GM19324 (cell line): ENCODE data around the gene SLAMF9.
A peak's percentile ranks its signal among the peaks of the same experiment; 100 is the strongest.

Experiments used
- ATAC-seq: cut with Tn5 transposase; IDR thresholded peaks from one replicate; pipeline ENCODE4 v1.9.1; 2021; ENCODE audit warnings: mild to moderate bottlenecking, moderate library complexity; ENCODE audit not compliant: unreplicated experiment, low FRiP score

SLAMF9 gene

DNA sequence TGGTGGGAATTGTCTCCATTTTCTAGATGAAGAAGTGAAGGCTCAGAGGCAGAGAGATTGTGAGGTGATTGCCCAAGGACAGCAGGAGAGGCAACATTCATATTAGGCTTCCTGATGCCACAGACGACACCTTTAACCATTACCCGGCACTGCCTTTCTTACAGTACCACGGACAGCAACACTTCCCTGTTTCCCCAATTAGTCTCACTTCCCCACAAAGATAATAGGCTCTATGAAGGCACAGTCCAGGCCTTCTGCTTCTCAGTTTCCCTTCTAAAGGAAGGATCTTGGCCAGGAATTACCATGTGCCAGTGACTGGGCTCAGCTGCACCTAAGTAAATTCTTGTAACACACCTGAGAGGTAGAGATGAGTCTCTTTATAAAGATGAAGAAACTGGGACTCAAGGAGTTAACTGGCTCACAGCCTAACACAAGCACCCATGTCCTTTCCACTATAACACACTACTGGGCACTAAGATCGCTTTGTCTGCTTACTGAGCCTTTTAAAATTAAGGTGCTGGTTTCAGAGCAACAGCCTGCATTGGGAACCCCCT, 18.2 kb downstream of the SLAMF9 start:
- ATAC-seq = no peak

DNA sequence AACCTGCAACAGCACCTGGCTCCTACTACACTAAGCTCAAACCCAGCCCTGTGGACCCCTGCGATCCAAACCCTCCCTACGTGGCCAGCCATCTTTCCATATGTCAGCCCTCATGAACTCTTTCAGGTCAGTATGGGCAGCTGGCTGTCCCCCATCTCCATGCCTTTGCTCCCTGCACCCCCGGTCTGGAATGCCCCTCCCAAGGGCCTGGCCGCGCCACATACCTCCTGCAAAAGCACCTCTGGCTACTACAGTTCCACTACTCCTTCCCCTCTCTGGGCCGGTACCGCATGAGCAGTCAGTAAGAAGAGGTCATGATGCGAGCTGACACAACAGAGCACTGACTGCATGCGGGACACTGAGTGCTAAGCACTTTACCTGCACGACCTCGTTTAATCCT, 18.7 kb downstream of the SLAMF9 start:
- ATAC-seq = no peak

DNA sequence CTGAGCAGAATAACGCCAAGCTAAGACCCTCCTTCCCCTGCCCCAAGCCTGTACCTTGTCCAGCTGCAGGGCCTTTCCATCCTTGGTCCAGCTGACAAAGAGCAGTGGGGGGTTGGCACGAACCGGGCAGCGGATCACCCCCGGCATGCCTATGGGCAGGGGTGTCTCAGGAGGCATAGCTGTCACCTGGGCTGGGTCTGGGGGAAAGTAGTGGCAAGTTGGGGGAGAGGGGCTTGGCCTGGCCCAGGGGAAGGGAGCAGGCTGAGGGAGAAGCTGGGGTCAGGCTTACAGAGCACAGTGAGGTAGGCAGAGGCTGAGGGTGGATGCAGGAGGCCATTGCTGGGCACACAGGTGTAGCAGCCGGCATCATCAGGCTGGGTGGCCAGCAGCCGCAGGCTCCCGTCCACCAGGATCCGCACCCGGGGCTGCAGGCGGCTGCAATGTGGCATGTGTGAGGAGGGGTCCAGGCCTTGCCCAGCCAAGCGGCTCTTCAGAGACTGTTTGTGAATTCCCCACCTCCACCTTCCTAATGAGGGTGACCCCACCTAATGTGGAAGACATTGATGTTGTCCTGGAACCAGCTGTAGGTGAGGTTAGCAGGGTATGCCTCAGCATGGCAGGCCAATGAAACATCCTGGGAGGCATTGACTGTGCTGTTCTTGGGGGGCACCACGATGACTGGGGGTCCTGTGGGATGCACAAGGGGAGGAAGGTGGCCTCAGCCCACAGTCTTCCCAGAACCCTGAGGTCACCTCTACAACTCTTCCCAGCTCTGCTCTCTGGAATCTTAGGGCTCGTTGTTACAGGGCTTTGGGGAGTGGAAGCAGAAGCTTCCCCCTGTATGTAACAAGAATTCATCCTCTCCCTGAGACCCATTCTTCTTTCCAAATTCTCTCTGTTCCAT, 19.6 kb downstream of the SLAMF9 start:
- ATAC-seq = no peak

DNA sequence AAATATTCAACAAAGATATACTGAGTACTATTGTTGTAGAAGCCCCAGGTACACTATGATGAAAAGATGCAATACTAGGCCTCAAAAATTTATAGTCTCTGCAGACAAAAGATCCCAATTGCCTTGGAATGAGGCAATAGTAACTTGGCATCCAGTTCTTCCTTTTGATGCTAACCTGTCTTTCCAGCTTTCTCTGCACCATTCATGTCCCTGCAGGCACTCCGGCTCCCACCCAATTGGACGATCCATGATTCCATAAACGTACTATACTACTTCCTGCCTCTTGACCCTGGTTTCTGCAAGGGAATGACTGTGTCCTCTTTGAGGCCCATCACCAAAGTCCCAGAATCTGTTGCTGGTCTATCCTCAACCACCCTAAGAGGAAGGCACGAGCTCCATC, 20.7 kb downstream of the SLAMF9 start:
- ATAC-seq = no peak

DNA sequence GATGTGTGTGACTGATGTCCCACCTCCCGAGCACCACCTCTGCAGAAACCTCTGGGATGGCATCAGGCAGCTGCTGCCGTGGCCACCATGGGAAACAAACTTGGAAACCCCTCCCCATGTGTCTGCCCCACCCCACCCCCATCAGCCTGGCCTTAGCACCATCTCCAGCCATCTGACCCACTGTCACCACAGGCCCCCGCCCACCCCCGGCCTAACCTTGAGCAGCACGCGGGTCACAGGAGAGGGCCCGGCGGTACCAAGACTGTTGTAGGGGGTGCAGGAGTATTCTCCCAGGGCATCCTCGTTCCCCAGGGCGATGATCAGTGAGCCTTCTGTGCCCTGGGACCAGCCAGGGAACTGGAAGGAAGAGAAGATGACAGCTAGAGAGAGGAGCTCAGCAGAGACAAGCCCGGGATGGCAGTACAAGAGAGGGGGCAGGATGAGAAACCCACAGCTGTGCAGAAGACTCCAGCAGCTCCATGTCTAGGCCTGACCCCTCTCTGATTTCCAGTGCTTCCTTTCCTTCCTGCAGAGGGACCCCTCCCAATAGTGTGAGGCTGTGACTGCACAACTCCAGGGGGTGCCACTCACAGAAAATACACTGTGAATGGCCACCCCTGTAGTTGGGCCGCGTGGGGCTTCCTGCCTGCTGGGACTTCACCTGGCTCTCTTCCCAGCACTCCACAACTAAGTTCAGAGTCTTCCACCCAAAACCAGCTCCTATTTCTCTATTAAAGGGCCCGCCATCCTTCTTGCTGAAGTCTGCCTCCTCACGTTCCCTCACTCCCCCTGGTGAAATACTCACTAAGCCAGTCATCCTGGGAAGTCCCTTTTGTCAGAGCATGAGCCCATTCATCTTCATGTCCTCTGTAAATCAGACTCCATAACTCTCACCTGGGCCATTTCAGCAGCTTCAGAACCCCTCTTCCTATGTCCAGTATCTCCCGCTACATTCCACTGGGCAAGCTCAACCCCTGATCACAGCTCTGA, 21.4 kb downstream of the SLAMF9 start:
- no peak for ATAC-seq

DNA sequence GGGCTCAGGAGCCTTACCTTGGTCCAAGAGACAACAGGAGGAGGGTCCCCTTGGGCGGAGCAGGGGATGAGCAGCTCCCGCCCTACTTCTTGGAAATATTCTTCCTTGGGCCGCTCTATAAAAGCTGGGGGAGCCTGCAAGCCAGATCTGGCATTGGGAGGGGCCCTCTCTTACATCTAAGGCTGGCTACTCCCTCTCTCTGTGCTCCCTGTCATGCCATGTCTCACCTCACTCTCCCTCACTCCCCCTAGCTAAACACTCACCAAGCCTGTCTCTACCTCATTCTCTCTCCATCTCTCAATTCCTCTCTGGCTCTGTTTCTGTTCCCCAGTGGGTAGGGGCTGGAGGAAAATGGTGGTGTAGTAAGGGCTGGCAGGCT, 22.3 kb downstream of the SLAMF9 start:
- ATAC-seq = no peak

DNA sequence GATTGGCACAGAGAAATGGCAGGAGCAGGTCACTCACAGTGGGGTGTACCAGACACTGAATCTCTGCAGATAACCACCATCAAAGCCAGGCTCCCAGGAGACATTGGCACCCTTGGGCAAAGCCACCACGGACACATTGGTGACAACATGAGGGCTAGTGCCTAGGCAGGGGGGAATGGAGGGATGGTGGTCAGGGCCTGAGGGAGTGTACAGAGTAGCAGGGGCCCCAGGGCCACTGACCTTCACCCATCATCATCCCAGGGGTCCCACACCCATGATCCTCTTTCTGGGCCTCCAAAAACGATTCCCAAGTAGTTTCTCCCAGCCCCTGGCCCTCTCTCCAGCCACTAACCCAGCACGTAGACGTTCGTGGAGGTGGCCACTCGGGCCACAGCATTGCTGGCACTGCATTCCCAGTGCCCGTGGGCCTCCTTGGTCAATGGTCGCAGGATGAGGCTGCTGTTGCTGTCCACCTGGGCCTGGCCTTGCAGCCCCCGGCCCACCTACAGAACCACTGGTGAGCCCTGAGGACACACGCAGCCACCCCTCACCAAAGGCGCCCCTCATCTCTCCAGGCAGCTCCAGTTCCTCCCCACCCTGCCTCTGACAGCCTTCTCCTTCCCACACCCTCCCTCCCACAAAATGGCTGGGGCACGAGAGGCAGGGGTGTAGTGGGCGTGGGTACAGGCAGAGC, 22.8 kb downstream of the SLAMF9 start:
- ATAC-seq = no peak

DNA sequence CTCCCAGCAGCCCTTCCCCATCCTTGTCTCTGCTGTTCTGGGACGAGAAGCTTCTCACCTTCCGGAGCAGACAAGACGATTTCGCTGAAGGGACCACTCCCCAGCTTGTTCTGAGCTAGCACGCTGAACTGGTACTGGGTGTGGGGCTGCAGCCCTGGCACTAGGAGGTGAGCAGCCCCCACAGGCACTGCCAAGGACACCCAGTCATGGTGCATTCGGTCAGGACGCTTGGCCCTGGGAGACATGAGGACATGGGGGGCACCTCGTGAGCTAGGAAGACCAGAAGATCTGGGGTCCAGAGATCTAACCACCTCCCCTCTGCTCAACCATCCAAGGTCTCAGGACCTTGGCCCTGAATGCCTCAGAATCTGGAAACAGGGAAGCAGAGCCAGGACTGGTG, 23.4 kb downstream of the SLAMF9 start:
- no peak for ATAC-seq

DNA sequence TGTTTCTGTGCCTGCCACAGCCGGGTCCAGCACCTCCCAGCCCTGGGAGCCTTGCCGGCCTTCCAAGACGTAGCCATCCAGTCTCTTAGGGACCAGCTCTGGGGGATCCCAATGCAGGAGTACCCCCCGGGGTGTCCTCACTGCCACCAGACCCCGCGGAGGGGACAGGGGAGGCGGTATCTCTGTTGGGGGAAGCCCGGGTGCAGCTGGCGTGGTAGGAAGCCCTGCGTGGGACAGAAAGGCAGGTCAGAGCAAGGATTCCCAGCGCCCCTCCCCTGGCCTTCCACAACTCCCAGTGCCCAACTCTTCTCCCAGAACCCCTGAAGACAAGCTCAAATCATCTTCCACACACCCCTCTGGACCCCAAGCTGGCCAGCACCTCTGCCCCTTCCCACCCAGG, 23.8 kb downstream of the SLAMF9 start:
- ATAC-seq = no peak

DNA sequence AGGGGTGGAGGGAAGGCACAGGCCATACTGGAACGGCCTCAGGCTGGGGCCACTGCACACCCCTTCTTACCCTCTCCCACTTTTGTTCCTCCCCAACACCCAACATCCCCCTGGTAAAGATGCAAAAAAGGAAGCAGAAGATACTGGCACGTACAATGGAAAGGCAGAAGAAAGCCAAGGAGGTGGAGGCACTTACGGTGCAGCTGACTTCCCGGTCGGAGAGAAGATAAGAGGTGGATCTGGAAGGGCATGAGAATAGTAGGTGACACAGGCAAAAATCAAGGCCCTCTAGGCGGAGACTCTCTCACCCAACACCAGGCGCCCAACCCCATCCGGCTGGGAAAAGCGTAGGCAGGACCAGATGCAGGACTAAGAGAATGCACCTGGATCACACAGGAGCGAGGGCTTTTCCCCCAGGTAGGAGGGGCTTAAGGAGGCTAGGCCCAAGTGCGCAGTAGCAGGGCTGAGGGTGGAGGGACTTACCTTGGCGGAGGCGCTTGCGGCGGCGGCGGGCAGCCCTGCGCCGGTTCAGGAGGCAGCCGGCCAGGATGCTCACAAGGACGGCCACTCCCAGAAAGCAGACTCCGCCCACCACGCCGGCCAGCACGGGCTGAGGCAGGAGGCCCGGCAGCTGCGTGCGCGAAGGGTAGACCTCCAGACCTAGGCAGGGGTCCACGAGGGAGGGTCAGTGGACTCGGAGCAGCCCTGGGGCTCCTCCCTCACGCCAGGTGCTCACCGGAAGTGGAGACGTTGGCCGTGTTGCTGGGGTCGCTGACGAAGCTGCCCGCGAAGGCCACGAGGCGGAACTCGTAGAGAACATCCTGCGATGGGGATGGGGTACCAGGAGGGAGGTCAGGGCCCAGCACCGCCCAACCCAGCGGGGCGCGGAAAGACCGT, 24.6 kb downstream of the SLAMF9 start:
- no peak for ATAC-seq

DNA sequence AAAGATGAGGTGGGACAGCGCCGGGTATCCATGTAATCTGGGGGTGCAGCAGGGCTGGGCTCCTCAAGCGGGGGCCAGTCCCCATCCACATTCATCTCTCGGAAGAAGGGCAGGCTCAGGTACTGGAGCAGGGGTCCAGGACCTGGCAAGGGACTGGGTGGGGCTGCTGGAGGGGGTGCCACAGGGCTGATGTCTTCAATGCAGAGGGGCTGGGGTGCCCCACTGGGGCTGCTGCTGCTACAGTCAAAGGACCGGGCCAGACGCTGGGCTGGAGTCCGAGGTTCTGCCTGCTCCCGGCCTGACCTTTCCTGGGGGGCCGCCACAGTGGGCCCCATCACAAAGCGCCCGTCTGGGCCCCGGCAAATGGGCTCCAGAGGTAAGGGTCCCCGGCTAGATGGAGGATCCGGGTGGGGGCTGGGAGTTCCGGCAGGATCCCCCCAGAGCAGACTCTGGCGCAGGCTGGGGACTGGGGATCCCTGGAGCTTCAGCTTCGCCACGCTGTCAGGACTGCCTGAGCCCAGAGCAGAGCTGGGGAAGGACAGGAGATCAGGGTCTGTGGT, 25.5 kb downstream of the SLAMF9 start:
- no peak for ATAC-seq

DNA sequence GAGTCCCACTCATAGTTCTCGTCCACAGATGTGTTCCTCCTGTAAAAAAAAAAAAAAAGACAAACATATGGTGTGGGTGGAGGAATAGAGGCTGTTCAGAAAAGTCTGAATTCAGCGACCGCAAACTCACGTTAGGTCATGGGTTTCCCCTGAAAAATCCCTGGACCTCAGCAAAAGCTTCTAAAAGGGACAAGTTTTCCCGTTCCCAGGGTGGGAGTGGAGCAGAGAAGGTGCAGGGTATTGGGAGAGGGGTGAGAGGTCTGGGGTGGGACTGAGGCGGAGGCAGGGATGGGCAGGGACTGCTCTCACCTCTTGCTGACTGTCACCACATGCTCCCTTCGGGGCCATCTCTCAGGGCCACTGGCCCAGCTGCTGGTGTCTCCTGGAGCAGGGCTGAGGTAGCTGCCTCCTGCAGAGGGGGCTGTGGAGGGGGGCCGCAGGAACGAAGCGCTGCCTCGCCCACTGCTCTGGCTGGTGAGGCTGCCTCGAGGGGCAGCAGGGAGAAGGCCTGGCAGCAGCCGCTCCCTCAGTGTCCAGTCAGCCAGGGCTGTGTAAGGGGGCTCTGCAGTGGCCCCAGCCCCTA, 26.1 kb downstream of the SLAMF9 start:
- no peak for ATAC-seq

DNA sequence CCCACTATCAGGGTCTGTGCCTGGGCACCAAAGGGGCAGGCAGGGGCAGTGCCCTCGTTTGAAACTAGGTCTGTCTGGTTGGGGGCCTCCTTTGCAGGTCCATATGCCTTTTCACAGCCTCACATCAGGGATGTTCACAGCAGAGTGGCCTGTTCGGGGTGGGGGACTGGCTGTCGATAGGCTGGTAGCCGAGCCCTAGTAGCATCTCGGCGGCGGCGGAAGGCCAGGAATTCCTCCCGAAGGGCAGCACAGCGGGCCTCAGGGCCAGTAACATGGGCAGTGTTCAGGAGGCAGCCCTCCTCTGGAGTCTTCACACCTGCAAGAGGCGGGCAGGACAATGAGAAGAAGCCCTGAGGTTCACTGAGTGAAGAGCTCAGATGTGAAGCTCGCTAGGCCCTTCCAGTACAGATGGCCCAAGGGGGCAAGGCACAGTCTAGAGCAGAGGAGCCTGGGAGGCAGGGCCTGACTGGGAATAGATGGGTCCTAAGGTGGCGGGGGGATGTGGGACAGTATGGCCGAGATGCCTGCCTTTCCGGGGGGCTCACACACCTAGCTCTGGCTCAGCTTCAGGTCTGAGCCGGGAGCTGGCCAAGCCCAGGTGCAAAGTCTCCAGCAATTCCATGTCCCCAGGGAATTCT, 26.7 kb downstream of the SLAMF9 start:
- ATAC-seq = no peak

DNA sequence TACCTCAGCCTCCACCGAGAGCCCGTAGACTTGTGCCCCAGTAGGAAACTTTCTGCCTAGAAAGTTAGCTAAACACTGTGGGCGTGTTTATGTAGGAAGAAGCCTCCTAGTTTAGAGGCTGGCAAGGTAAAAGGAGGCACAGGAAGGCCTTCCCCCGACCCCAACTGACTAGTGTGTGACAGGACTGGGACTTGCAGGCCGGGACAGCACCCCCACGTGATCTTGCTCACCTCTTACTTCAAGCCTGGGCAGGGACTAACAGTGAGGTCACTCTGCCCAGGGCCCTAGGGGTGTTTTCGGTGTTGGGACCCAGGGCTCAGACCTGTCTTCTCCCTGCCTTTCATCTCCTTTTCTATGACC, 28.3 kb downstream of the SLAMF9 start:
- no peak for ATAC-seq

DNA sequence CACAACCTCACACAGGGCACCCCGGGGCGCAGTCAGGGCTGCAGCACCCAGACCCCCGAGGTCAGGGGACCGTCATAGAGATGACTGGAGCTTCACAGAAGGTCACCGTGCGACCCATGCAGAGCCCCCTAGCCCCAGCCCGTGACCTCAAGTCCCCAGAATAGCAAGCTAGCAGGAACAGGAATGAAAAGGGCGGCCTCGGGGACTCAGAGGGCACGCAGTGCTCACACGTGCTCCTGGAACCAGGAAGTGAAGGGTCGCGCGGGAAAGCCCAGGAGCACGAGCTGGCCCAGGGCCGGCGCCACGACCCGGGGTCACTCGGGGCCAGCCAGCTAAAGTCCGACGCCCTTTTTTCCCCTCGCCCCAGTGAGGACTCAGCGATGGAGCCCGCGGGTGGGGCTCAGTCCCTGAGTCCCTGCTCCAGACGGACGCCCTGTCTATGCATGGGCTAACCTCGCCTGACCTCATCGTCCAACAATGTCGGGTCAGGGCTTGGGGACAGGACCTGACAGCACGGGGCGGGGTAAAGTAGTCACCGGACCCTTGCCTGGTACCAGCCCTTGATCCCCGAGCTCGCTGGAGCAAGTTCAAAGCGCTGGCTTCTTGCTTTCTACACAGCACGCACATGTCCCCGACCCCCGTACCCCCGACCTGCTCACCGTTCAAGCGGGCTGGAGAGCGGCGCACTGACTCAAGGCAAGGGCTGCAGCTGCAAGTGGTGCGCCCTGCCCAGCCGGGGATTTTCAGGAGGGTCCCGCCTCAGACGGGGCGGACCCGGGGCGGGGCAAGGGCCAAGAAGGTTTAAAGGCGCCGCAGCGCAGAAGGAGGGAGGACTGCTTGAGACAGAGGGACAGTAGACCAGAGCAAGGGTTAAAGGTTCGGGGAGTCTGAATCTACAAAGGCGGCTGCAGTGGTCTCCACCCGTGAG, 29.0 kb downstream of the SLAMF9 start, which contains the start of gene TAGLN2:
TSS of gene TAGLN2 (minus strand) at position 717 of the 928 bp plus-strand sequence. CDS start 4,998 bp downstream, outside the sequence.
- peak; percentile 74 for ATAC-seq

DNA sequence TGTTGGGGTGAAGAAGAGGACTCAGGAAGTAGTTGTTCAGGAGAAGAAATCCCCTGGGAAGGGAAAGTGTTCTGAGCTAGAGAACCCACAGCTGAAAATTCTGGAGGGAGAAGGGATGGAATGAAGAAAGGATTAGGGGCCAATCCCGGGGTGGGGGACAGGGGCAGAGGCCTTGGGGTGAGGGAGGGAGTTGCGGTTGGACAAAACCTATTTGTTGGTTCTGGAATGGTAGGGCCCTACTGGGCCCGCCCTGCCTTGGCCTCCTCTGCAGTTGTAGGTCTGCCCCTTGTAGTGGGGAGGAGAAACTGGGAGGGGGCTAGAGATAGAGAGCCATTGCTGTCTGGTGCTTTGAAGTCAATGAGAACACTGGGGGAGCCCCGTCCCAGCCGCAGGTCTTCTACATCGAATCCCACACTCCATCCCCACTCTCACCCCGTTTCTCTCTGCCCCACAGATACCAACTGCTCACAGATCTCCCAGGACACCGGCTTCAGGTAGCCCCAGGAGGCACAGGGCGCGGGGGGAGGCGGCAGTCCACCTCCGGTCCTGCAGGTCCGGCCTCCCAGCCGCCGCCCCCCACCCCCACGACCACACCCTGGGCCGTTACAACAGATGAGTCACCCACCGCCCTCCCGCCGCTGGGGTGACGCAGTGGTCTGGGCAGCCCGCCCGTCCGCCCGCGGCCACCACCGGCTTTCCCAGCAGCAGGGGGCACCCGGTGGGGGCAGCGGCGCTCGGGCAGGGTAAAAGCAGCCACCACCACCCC, 29.8 kb downstream of the SLAMF9 start:
- ATAC-seq = no peak
